ENCODE measurements around the gene NBL1.

Gene NBL1

GRCh38 chr1:19648689-19649088 is 4.6 kb downstream of the NBL1 start:
- Histone ChIP-seq H3K18ac (ENCODE audit: low read length) (no peak overlapping the region), H4K12ac (ENCODE audit: low read depth, low read length) (no peak overlapping the region), H2BK120ac (ENCODE audit: insufficient read depth, low read length, poor library complexity) (no peak overlapping the region), H3K4ac (ENCODE audit: low read depth, low read length) (no peak overlapping the region), H3K27ac (ENCODE audit: low read depth, low read length) (no peak overlapping the region), H3K27me3 (ENCODE audit: insufficient read depth, low read length) (peaks cover 13% of the 10 kb centered on the region), H2AFZ (ENCODE audit: insufficient read depth, low read length, poor library complexity) (no peak overlapping the region), H4K91ac (ENCODE audit: low read depth, low read length) (no peak overlapping the region), H2BK12ac (ENCODE audit: low read length) (no peak overlapping the region), H2AK5ac (ENCODE audit: low read length) (no peak overlapping the region), H3K4me1 (ENCODE audit: control insufficient read depth in 1 of 2, insufficient read depth in 2 of 2, low read length in 2 of 2) (peaks cover 3 to 12% of the 10 kb centered on the region in 2 experiments), H2BK5ac (ENCODE audit: low read depth, low read length, poor library complexity) (no peak overlapping the region), H3K79me2 (ENCODE audit: control insufficient read depth, insufficient read depth, low read length, poor library complexity) (peaks cover 3% of the 10 kb centered on the region), H3K36me3 (ENCODE audit: control insufficient read depth in 1 of 2, insufficient read depth in 2 of 2, low read length in 2 of 2) (no peaks in the 10 kb centered on the region), H3K23ac (ENCODE audit: low read length) (no peak overlapping the region), H3K79me1 (ENCODE audit: low read length) (peaks cover 5% of the 10 kb centered on the region), H3K4me2 (ENCODE audit: low read length) (no peak overlapping the region), H3K14ac (ENCODE audit: low read length) (no peak overlapping the region), H3K9ac (ENCODE audit: low read length) (no peak overlapping the region), H4K8ac (ENCODE audit: low read depth, low read length) (no peak overlapping the region), H3K4me3 (ENCODE audit: low read depth, low read length) (no peak overlapping the region), H3K9me3 (ENCODE audit: insufficient read depth, low read depth, low read length) (peaks cover 2% of the 10 kb centered on the region)
- no CpG with 5 or more reads among the region's 11 CpGs for WGBS (ENCODE audit: extremely low coverage, insufficient coverage, insufficient read length)
- DNase-seq = peak in 1 of 2 donors; percentile 30

DNA sequence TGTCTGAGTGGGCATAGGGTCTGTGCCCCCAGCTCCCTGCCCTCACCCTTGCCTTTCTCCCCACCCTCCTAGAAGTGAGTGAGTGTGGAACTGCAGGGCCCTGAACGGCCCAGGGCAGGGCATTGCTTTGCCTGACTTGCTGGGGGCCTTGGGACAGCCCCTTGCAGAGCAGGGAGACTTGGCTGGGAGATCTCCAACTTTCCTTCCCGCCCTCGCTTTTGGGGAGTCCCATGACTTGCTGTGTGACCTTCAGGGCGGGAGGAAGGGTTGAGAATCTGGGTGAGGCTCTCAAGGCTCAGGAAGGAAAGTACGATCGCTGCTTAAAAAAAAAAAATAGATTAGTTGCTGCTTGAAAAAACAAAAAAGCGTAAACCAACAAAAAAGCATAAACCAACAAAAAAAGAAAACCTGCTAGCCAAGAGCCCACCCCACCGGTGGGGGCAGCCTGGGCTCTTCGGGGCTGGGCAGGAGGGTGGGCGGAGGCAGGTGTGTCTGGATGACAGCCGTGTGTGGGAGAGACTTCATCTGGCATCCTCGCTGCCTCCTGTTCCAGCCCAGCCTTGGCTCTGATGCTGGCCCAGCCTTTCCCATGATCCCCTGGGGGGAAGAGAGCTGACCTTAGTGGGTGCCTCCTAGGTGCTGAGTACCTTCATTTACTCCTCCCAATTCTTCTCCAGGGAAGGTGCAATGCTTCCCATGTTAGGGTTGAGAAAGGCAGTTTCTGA is 6.5 kb downstream of the NBL1 start:
- no peak overlapping the region for H4K91ac ChIP-seq (ENCODE audit: low read depth, low read length)

DNA sequence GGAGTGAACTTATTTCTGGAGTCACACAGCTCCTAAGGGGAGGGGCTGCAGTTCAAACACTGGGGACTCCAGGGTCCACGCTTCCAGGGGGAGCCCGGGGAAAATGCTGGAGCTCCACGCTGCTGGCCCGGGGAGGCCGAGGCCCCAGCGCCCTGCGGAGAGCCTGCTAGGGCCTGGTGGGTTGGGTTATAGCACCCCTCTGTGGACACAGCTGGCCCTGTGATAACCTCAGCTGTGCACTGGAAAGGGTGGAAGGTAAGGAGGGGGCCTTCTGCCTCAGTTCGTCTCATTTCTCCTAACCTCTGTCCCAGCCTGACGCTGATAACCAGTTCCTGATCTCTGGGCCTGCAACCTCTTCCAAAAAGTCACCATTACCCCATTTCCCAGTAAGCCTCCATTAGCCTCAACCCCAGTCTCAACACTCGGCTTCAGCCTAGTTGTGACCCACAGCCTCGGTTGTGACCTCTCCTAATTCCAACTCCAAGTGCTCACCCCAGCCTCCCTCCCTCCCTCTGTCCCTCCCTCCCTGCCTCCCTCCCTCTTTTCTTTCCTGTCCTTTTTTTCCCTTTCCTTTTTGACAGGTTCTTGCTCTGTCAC is 7.1 kb downstream of the NBL1 start:
- no peak overlapping the region for H3K14ac ChIP-seq (ENCODE audit: low read length)
- no peaks in the 10 kb centered on the region for H3K79me1 ChIP-seq (ENCODE audit: low read length)
- H3K27ac ChIP-seq (ENCODE audit: low read depth, low read length) = no peak overlapping the region
- H3K4me2 ChIP-seq (ENCODE audit: low read length) = no peak overlapping the region
- H4K8ac ChIP-seq (ENCODE audit: low read depth, low read length) = no peak overlapping the region
- no peak overlapping the region for H3K18ac ChIP-seq (ENCODE audit: low read length)
- no peak overlapping the region for H4K12ac ChIP-seq (ENCODE audit: low read depth, low read length)
- WGBS (ENCODE audit: extremely low coverage, insufficient coverage, insufficient read length) = no CpG with 5 or more reads among the region's 11 CpGs
- H3K27me3 ChIP-seq (ENCODE audit: insufficient read depth, low read length) = no peaks in the 10 kb centered on the region
- H2BK12ac ChIP-seq (ENCODE audit: low read length) = no peak overlapping the region
- H2BK120ac ChIP-seq (ENCODE audit: insufficient read depth, low read length, poor library complexity) = no peak overlapping the region
- H2BK5ac ChIP-seq (ENCODE audit: low read depth, low read length, poor library complexity) = no peak overlapping the region
- peak; percentile 12 to 44 for DNase-seq
- no peak overlapping the region for H4K91ac ChIP-seq (ENCODE audit: low read depth, low read length)
- no peaks in the 10 kb centered on the region for H3K36me3 ChIP-seq (ENCODE audit: control insufficient read depth in 1 of 2, insufficient read depth in 2 of 2, low read length in 2 of 2)
- H3K23ac ChIP-seq (ENCODE audit: low read length) = no peak overlapping the region
- no peak overlapping the region for H3K9ac ChIP-seq (ENCODE audit: low read length)
- no peak overlapping the region for H2AK5ac ChIP-seq (ENCODE audit: low read length)
- no peak overlapping the region for H3K4me3 ChIP-seq (ENCODE audit: low read depth, low read length)
- H3K9me3 ChIP-seq (ENCODE audit: insufficient read depth, low read depth, low read length) = no peaks in the 10 kb centered on the region
- no peaks in the 10 kb centered on the region for H3K79me2 ChIP-seq (ENCODE audit: control insufficient read depth, insufficient read depth, low read length, poor library complexity)
- peaks cover 3 to 7% of the 10 kb centered on the region in 2 experiments for H3K4me1 ChIP-seq (ENCODE audit: control insufficient read depth in 1 of 2, insufficient read depth in 2 of 2, low read length in 2 of 2)
- no peak overlapping the region for H3K4ac ChIP-seq (ENCODE audit: low read depth, low read length)
- H2AFZ ChIP-seq (ENCODE audit: insufficient read depth, low read length, poor library complexity) = no peak overlapping the region

More for the DNA sequence above, 6.5 kb downstream of the NBL1 start:
- no peak overlapping the region for H4K12ac ChIP-seq (ENCODE audit: low read depth, low read length)
- no CpG with 5 or more reads among the region's 12 CpGs for WGBS (ENCODE audit: extremely low coverage, insufficient coverage, insufficient read length)
- H3K79me2 ChIP-seq (ENCODE audit: control insufficient read depth, insufficient read depth, low read length, poor library complexity) = no peaks in the 10 kb centered on the region
- H2AK5ac ChIP-seq (ENCODE audit: low read length) = no peak overlapping the region
- H2BK5ac ChIP-seq (ENCODE audit: low read depth, low read length, poor library complexity) = no peak overlapping the region
- H3K18ac ChIP-seq (ENCODE audit: low read length) = no peak overlapping the region
- H3K9me3 ChIP-seq (ENCODE audit: insufficient read depth, low read depth, low read length) = no peaks in the 10 kb centered on the region
- H3K27me3 ChIP-seq (ENCODE audit: insufficient read depth, low read length) = no peaks in the 10 kb centered on the region
- no peak overlapping the region for H3K4me3 ChIP-seq (ENCODE audit: low read depth, low read length)
- no peak overlapping the region for H3K4me2 ChIP-seq (ENCODE audit: low read length)
- peaks cover 3 to 10% of the 10 kb centered on the region in 2 experiments for H3K4me1 ChIP-seq (ENCODE audit: control insufficient read depth in 1 of 2, insufficient read depth in 2 of 2, low read length in 2 of 2)
- H3K23ac ChIP-seq (ENCODE audit: low read length) = no peak overlapping the region
- no peak overlapping the region for H3K14ac ChIP-seq (ENCODE audit: low read length)
- H3K79me1 ChIP-seq (ENCODE audit: low read length) = no peaks in the 10 kb centered on the region
- H3K27ac ChIP-seq (ENCODE audit: low read depth, low read length) = no peak overlapping the region
- H3K36me3 ChIP-seq (ENCODE audit: control insufficient read depth in 1 of 2, insufficient read depth in 2 of 2, low read length in 2 of 2) = no peaks in the 10 kb centered on the region
- no peak overlapping the region for H4K8ac ChIP-seq (ENCODE audit: low read depth, low read length)
- H2BK12ac ChIP-seq (ENCODE audit: low read length) = no peak overlapping the region
- no peak overlapping the region for H2AFZ ChIP-seq (ENCODE audit: insufficient read depth, low read length, poor library complexity)
- DNase-seq = no peak
- H2BK120ac ChIP-seq (ENCODE audit: insufficient read depth, low read length, poor library complexity) = no peak overlapping the region
- H3K4ac ChIP-seq (ENCODE audit: low read depth, low read length) = no peak overlapping the region
- H3K9ac ChIP-seq (ENCODE audit: low read length) = no peak overlapping the region

GRCh38 chr1:19654386-19654785 is 10.3 kb downstream of the NBL1 start:
- WGBS (ENCODE audit: extremely low coverage, insufficient coverage, insufficient read length) = no CpG with 5 or more reads among the region's 5 CpGs
- H4K91ac ChIP-seq (ENCODE audit: low read depth, low read length) = no peak overlapping the region
- H3K4me1 ChIP-seq (ENCODE audit: control insufficient read depth in 1 of 2, insufficient read depth in 2 of 2, low read length in 2 of 2) = peaks cover 3 to 7% of the 10 kb centered on the region in 2 experiments
- no peak overlapping the region for H2AFZ ChIP-seq (ENCODE audit: insufficient read depth, low read length, poor library complexity)
- DNase-seq = no peak
- no peaks in the 10 kb centered on the region for H3K79me2 ChIP-seq (ENCODE audit: control insufficient read depth, insufficient read depth, low read length, poor library complexity)
- H3K9me3 ChIP-seq (ENCODE audit: insufficient read depth, low read depth, low read length) = no peaks in the 10 kb centered on the region
- peak overlapping the region; percentile 43 for H3K18ac ChIP-seq (ENCODE audit: low read length)
- H3K23ac ChIP-seq (ENCODE audit: low read length) = no peak overlapping the region
- no peak overlapping the region for H2BK5ac ChIP-seq (ENCODE audit: low read depth, low read length, poor library complexity)
- no peak overlapping the region for H2BK120ac ChIP-seq (ENCODE audit: insufficient read depth, low read length, poor library complexity)
- H3K4me3 ChIP-seq (ENCODE audit: low read depth, low read length) = no peak overlapping the region
- H2BK12ac ChIP-seq (ENCODE audit: low read length) = no peak overlapping the region
- no peak overlapping the region for H3K4me2 ChIP-seq (ENCODE audit: low read length)
- no peak overlapping the region for H4K8ac ChIP-seq (ENCODE audit: low read depth, low read length)
- no peak overlapping the region for H3K9ac ChIP-seq (ENCODE audit: low read length)
- peak overlapping the region; percentile 29 for H3K27ac ChIP-seq (ENCODE audit: low read depth, low read length)
- no peak overlapping the region for H3K14ac ChIP-seq (ENCODE audit: low read length)
- H3K27me3 ChIP-seq (ENCODE audit: insufficient read depth, low read length) = no peaks in the 10 kb centered on the region
- no peak overlapping the region for H2AK5ac ChIP-seq (ENCODE audit: low read length)
- H4K12ac ChIP-seq (ENCODE audit: low read depth, low read length) = no peak overlapping the region
- no peak overlapping the region for H3K4ac ChIP-seq (ENCODE audit: low read depth, low read length)
- H3K36me3 ChIP-seq (ENCODE audit: control insufficient read depth in 1 of 2, insufficient read depth in 2 of 2, low read length in 2 of 2) = no peaks in the 10 kb centered on the region
- no peaks in the 10 kb centered on the region for H3K79me1 ChIP-seq (ENCODE audit: low read length)
